Panc1 (cell line): ENCODE measurements around the gene GRIA4. TPM values are rescaled to one million over a fixed set of nuclear protein-coding genes. Genes with fewer than 3 reads are reported as not detected.

Experiments used
- ATAC-seq: fragments of 200-7000 bp; cut with Tn5 transposase; 2 replicates; pipeline ENCODE4 v1.9.1; 2020; ENCODE audit warnings: mild to moderate bottlenecking, moderate library complexity
- BruUV-seq: library from RNA; stranded (reverse); fragments of 400-500 nt; replicated peaks from 2 replicates; lab custom pipeline; 2021; lab: Mats Ljungman, UMichigan
- CTCF ChIA-PET: fragments of 300-600 bp; sonication (Branson Sonifier 250); formaldehyde crosslinking; loops from one replicate; lab custom pipeline; 2022; ENCODE audit warnings: antibody characterized with exemption; lab: Charles Lee
- POLR2A ChIA-PET: fragments of 300-600 bp; sonication (Branson Sonifier 250); formaldehyde crosslinking; loops from one replicate; lab custom pipeline; 2022; ENCODE audit warnings: antibody characterized with exemption; lab: Charles Lee
- DNase-seq: peaks from one replicate; pipeline ENCODE4 v3.0.0-alpha.2; 2010; ENCODE audit warnings: low read depth, low spot score
- H3K27ac ChIP-seq: 2 replicates; pipeline ENCODE4 v1.5.1; 2011; ENCODE audit warnings: mild to moderate bottlenecking, low read length, inconsistent platforms
- H3K27me3 ChIP-seq: fragments of 200-500 bp; sonication (Bioruptor generic); 2 replicates; pipeline ENCODE4 v1.6.0; 2014; ENCODE audit warnings: low read length, inconsistent platforms; ENCODE audit not compliant: control insufficient read depth, insufficient read depth
- H3K36me3 ChIP-seq: fragments of 200-500 bp; sonication (Bioruptor generic); 2 replicates; pipeline ENCODE4 v1.5.1; 2014; ENCODE audit warnings: inconsistent platforms, mild to moderate bottlenecking, low read length, moderate library complexity; ENCODE audit not compliant: control insufficient read depth, insufficient read depth
- H3K4me1 ChIP-seq: 2 replicates; pipeline ENCODE4 v1.5.1; 2011; ENCODE audit warnings: inconsistent platforms, mild to moderate bottlenecking, low read length, moderate library complexity; ENCODE audit not compliant: control insufficient read depth, insufficient read depth
- H3K4me3 ChIP-seq, 2 experiments: 2 replicates each; pipeline ENCODE4 v1.5.1; 2011 to 2012; ENCODE audit warnings: low read depth in 2 of 2, low read length in 2 of 2, mild to moderate bottlenecking in 2 of 2, inconsistent platforms in 1 of 2, moderate library complexity in 1 of 2
- H3K9me3 ChIP-seq: fragments of 200-500 bp; sonication (Bioruptor generic); 2 replicates; pipeline ENCODE4 v1.5.1; 2014; ENCODE audit warnings: low read depth, mild to moderate bottlenecking, inconsistent platforms, low read length, moderate library complexity; ENCODE audit not compliant: control insufficient read depth, insufficient read depth
- CTCF ChIP-seq: fragments of 450-650 bp; IDR thresholded peaks from 2 replicates; pipeline ENCODE4 v1.5.1; 2017; ENCODE audit warnings: mild to moderate bottlenecking
- POLR2AphosphoS5 ChIP-seq: IDR thresholded peaks from 2 replicates; pipeline ENCODE4 v1.6.1; 2012; ENCODE audit warnings: mild to moderate bottlenecking, low read depth, low read length, moderate library complexity
- SIN3A ChIP-seq: IDR thresholded peaks from 2 replicates; pipeline ENCODE4 v1.6.1; 2012; ENCODE audit warnings: low read depth, mild to moderate bottlenecking, low read length, moderate library complexity, borderline replicate concordance; ENCODE audit not compliant: insufficient read depth
- TCF7L2 ChIP-seq: IDR thresholded peaks from 2 replicates; pipeline ENCODE4 v1.6.1; 2011; ENCODE audit warnings: mild to moderate bottlenecking, low read depth, low read length, inconsistent platforms
- in situ Hi-C: cut with HindIII; loops from 2 replicates; pipeline ENCODE4 v1.10.0; 2016; ENCODE audit warnings: low sequenced_read_pairs, low pct_unique_long_range_greater_than_20kb
- intact Hi-C: fragments of 100-400 bp; cut with micrococcal nuclease; formaldehyde crosslinking; loops from one replicate; pipeline ENCODE4 v1.10.0; 2022; ENCODE audit not compliant: unreplicated experiment
- total RNA-seq: library from RNA; stranded (reverse); gene quantifications from one replicate; pipeline ENCODE4 v1.2.1, GENCODE V29; 2021; ENCODE audit not compliant: unreplicated experiment
- TF ChIP-seq, protein P1 (sequence below), 2 experiments: IDR thresholded peaks; 2 replicates each; pipeline ENCODE4 v1.6.1; 2011 to 2012; ENCODE audit warnings: low read depth in 2 of 2, control low read depth in 1 of 2, low read length in 1 of 2, mild to moderate bottlenecking in 1 of 2, moderate library complexity in 1 of 2; ENCODE audit not compliant: insufficient read depth in 1 of 2

Gene GRIA4
- total RNA-seq, 1 experiment from 2014 or later: not detected

DNA sequence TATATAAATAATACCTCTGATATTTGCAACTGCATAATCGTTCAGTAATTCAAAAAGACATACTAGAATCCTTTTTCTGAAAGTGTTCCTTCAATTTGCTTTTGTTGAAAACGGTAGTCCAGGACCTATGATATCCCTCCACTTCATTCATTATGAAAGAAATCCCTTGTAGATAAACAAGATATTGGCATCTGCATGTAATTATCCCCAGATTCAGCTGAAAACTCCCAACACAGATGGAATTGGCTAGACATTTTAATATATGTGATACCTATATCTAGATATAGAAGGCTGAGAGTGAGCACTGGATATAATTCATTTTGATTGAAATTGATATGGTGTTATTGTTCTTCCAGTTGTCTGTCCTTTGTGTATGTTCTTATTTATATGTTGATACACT, 302.8 kb downstream of the GRIA4 start:
- POLR2A ChIA-PET: no interaction called here
- CTCF ChIA-PET: no interaction called here

DNA sequence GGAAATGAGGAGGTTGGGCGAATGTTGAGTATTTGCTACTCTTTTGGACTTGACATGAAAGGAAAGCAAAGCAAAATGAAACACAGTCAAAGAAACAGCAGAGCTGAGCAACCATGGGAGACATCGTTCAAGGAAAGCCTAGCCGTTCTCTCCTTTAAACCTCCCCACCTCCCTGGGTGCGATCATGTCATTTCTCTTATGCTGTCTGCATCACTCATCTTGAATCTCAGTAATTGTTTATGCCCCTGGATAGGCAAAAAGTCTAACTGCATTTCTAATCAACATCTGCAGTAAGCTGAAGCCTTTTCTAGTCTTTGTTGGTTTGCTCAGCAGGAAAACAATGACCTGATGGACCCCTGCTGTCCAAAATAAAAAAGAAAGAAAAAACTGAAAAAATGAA, 305.1 kb downstream of the GRIA4 start:
- Histone ChIP-seq H3K4me1 (no peaks in the 10 kb centered on the region), H3K27ac (no peak overlapping the region), H3K4me3 (no peak overlapping the region), H3K27me3 (no peaks in the 10 kb centered on the region), H3K36me3 (no peaks in the 10 kb centered on the region), H3K9me3 (no peaks in the 10 kb centered on the region)
- DNase-seq (no peak), ATAC-seq (no peak)
- TF ChIP-seq CTCF (no peak), POLR2AphosphoS5 (no peak), SIN3A (no peak), TCF7L2 (no peak)
- TF ChIP-seq, protein P1, sequence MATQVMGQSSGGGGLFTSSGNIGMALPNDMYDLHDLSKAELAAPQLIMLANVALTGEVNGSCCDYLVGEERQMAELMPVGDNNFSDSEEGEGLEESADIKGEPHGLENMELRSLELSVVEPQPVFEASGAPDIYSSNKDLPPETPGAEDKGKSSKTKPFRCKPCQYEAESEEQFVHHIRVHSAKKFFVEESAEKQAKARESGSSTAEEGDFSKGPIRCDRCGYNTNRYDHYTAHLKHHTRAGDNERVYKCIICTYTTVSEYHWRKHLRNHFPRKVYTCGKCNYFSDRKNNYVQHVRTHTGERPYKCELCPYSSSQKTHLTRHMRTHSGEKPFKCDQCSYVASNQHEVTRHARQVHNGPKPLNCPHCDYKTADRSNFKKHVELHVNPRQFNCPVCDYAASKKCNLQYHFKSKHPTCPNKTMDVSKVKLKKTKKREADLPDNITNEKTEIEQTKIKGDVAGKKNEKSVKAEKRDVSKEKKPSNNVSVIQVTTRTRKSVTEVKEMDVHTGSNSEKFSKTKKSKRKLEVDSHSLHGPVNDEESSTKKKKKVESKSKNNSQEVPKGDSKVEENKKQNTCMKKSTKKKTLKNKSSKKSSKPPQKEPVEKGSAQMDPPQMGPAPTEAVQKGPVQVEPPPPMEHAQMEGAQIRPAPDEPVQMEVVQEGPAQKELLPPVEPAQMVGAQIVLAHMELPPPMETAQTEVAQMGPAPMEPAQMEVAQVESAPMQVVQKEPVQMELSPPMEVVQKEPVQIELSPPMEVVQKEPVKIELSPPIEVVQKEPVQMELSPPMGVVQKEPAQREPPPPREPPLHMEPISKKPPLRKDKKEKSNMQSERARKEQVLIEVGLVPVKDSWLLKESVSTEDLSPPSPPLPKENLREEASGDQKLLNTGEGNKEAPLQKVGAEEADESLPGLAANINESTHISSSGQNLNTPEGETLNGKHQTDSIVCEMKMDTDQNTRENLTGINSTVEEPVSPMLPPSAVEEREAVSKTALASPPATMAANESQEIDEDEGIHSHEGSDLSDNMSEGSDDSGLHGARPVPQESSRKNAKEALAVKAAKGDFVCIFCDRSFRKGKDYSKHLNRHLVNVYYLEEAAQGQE (IDR thresholded peaks at IDR 0.05; ENCODE audit: insufficient read depth in 1 of 2, low read depth in 2 of 2, low read length in 1 of 2): no peak
- in situ Hi-C loops: no loop called here
- no TSS peak for BruUV-seq
- POLR2A ChIA-PET: no interaction called here
- intact Hi-C loops: no loop called here
- CTCF ChIA-PET: no interaction called here

More for the DNA sequence above, 302.8 kb downstream of the GRIA4 start:
- Histone ChIP-seq H3K27ac (no peak overlapping the region), H3K4me1 (no peaks in the 10 kb centered on the region), H3K36me3 (no peaks in the 10 kb centered on the region), H3K9me3 (no peaks in the 10 kb centered on the region), H3K4me3 (no peak overlapping the region), H3K27me3 (no peaks in the 10 kb centered on the region)
- in situ Hi-C loops (no loop called here), intact Hi-C loops (no loop called here)
- ATAC-seq (no peak), DNase-seq (no peak)
- TF ChIP-seq CTCF (no peak), TCF7L2 (no peak), SIN3A (no peak), POLR2AphosphoS5 (no peak)
- TF ChIP-seq, protein P1 (IDR thresholded peaks at IDR 0.05; ENCODE audit: insufficient read depth in 1 of 2, low read depth in 2 of 2, low read length in 1 of 2): no peak
- no TSS peak for BruUV-seq
